NCI-H1930 (cell line): Measurements from ENCODE around the gene GDPD5.

Experiments used
- DNase-seq, 2 experiments: peaks; one replicate each; lab custom pipeline; 2025; lab: John Stamatoyannopoulos, UW

The GDPD5 gene

GRCh38 chr11:75525433-75526191, at the start of gene GDPD5:
Gene GDPD5 (minus strand): TSS chr11:75525941. CDS start chr11:75477735, 48,206 bp downstream.
- peak; percentile 83 to 88 for DNase-seq

GRCh38 chr11:75574698-75575602, 49.2 kb upstream of the GDPD5 start:
- DNase-seq, result no peak

- DNase-seq, result no peak
Measured at GRCh38 chr11:75572744-75573143, 47.0 kb upstream of the GDPD5 start.

- no peak for DNase-seq
Measured at GRCh38 chr11:75571625-75572024, 45.9 kb upstream of the GDPD5 start.

GRCh38 chr11:75570559-75571139, 44.9 kb upstream of the GDPD5 start:
- DNase-seq, result no peak

GRCh38 chr11:75568616-75569219, 43.0 kb upstream of the GDPD5 start:
- DNase-seq, result no peak

GRCh38 chr11:75567971-75568370, 42.2 kb upstream of the GDPD5 start:
- DNase-seq, result no peak

- DNase-seq, result no peak
Measured at GRCh38 chr11:75566763-75567279, 41.1 kb upstream of the GDPD5 start.

- no peak for DNase-seq
Measured at GRCh38 chr11:75565916-75566762, 40.4 kb upstream of the GDPD5 start.

- no peak for DNase-seq
Measured at GRCh38 chr11:75565221-75565814, 39.6 kb upstream of the GDPD5 start.

- no peak for DNase-seq
Measured at GRCh38 chr11:75563978-75564552, 38.3 kb upstream of the GDPD5 start.

GRCh38 chr11:75563501-75563977, 37.8 kb upstream of the GDPD5 start:
- DNase-seq, result no peak

GRCh38 chr11:75562836-75563484, 37.2 kb upstream of the GDPD5 start:
- DNase-seq, result no peak

- peak; percentile 52 to 68 for DNase-seq
Measured at GRCh38 chr11:75562048-75562835, 36.5 kb upstream of the GDPD5 start, which contains the start of gene SERPINH1. Gene SERPINH1 (plus strand): TSS chr11:75562253. CDS start chr11:75566350, 4,097 bp downstream.

GRCh38 chr11:75561426-75562047, 35.8 kb upstream of the GDPD5 start:
- no peak for DNase-seq

- no peak for DNase-seq
Measured at GRCh38 chr11:75560644-75561043, 34.9 kb upstream of the GDPD5 start.

- no peak for DNase-seq
Measured at GRCh38 chr11:75558939-75559843, 33.5 kb upstream of the GDPD5 start.
